ENCODE measurements around the gene MANSC1. TPM values are rescaled to one million over a fixed set of nuclear protein-coding genes. Genes with fewer than 3 reads are reported as not detected.

Gene MANSC1
- total and polyA plus RNA-seq, 2 of the 13 experiments (the other 11 are each of a cell fraction or from before 2014, with no cell fraction given), result 1.9 to 4.2 TPM

DNA sequence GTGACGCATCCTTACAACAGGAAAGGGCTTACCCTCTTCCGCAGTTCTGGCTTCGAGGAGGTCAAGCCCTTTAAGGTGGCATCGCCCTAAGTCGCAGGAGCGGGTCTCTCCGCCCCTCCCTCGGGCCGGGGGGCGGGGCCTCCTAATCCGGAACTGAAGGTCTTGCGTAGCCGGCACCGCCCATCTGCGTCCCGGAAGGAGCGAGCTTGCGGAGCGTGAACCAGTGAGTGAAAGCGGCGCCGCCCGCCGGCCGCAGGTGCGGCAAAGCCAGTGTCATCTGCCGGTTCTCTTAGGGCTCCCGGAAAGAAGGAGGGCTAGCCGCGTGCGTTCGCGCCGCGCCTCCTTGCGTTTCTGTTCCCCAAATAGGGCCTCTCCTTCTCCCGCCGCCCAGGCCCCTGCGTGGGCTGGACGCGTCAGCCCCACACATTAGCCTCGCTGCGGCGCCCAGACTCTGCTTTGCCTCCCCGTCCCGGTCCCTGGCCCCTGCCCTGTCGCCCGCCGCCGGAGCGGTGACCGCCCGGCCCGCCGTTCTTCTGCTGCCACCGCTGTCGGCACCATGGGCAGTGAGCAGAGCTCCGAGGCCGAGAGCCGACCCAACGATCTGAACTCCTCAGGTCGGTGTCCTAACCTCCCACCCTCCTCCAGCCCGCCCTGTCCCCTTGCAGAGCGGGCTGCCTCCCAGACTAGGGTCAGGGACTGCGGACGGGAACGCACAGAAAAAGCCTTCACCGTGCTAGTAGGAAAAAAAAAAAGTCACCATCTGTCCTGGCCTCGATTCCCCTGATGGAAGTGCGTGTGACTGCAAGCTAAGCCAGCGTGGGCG lies 7.1 kb upstream of the MANSC1 start, which contains the start of gene BORCS5 (continued):
- TF ChIP-seq IRX3 (CRISPR knock-in tag; IDR thresholded peaks at IDR 0.05; ENCODE audit: borderline replicate concordance, low read depth) (0 out of 2 replicates have a peak, but pooled peaks have one; percentile 37), PRMT3 (CRISPR knock-in tag; IDR thresholded peaks at IDR 0.05; ENCODE audit: borderline replicate concordance, low read depth) (no peak), KDM5A (IDR thresholded peaks at IDR 0.05; ENCODE audit: borderline replicate concordance, low read length) (no peak), ZNF557 (CRISPR knock-in tag; IDR thresholded peaks at IDR 0.05) (no peak), STAT5B (CRISPR knock-in tag; IDR thresholded peaks at IDR 0.05) (no peak), ZSCAN20 (CRISPR knock-in tag; IDR thresholded peaks at IDR 0.05; ENCODE audit: borderline replicate concordance) (no peak), NAIF1 (CRISPR knock-in tag; IDR thresholded peaks at IDR 0.05; ENCODE audit: borderline replicate concordance) (no peak), KMT2B (CRISPR knock-in tag; IDR thresholded peaks at IDR 0.05) (peak; percentile 89), JARID2 (CRISPR knock-in tag; IDR thresholded peaks at IDR 0.05; ENCODE audit: insufficient replicate concordance) (no peak), ARNT2 (CRISPR knock-in tag; IDR thresholded peaks at IDR 0.05; ENCODE audit: low read depth) (peak; percentile 92), ZNF234 (CRISPR knock-in tag; conservative IDR thresholded peaks at IDR 0.05) (no peak; the same call in 1 of the 2 replicates), ZNF644 (CRISPR knock-in tag; IDR thresholded peaks at IDR 0.05; ENCODE audit: low read depth) (no peak), TBX2 (CRISPR knock-in tag; IDR thresholded peaks at IDR 0.05; ENCODE audit: borderline replicate concordance) (peak; percentile 95), ZNF224 (CRISPR knock-in tag; IDR thresholded peaks at IDR 0.05) (no peak), ZNF274 (CRISPR knock-in tag; IDR thresholded peaks at IDR 0.05) (no peak), ZIK1 (CRISPR knock-in tag; IDR thresholded peaks at IDR 0.05; ENCODE audit: borderline replicate concordance, low read depth) (peak; percentile 40; the same call in 1 of the 2 replicates), DNMT1 (CRISPR knock-in tag; IDR thresholded peaks at IDR 0.05) (no peak), KAT7 (CRISPR knock-in tag; IDR thresholded peaks at IDR 0.05; ENCODE audit: borderline replicate concordance) (peak; percentile 88; the same call in 1 of the 2 replicates), TMF1 (CRISPR knock-in tag; IDR thresholded peaks at IDR 0.05; ENCODE audit: low read depth) (no peak; the same call in 1 of the 2 replicates), PREB (CRISPR knock-in tag; IDR thresholded peaks at IDR 0.05) (no peak), RFX1 (IDR thresholded peaks at IDR 0.05) (no peak), LCORL (IDR thresholded peaks at IDR 0.05) (no peak), LCORL (CRISPR knock-in tag; IDR thresholded peaks at IDR 0.05) (peak; percentile 44; the same call in 1 of the 2 replicates), CEBPB (IDR thresholded peaks at IDR 0.05; ENCODE audit: borderline replicate concordance, low read depth, low read length) (peak; percentile 60; the same call in 1 of the 2 replicates)
- TF ChIP-seq, protein P1, sequence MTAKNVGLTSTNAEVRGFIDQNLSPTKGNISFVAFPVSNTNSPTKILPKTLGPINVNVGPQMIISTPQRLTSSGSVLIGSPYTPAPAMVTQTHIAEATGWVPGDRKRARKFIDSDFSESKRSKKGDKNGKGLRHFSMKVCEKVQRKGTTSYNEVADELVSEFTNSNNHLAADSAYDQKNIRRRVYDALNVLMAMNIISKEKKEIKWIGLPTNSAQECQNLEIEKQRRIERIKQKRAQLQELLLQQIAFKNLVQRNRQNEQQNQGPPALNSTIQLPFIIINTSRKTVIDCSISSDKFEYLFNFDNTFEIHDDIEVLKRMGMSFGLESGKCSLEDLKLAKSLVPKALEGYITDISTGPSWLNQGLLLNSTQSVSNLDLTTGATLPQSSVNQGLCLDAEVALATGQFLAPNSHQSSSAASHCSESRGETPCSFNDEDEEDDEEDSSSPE (CRISPR knock-in tag; IDR thresholded peaks at IDR 0.05), result peak; percentile 74
- TF ChIP-seq, protein P2, sequence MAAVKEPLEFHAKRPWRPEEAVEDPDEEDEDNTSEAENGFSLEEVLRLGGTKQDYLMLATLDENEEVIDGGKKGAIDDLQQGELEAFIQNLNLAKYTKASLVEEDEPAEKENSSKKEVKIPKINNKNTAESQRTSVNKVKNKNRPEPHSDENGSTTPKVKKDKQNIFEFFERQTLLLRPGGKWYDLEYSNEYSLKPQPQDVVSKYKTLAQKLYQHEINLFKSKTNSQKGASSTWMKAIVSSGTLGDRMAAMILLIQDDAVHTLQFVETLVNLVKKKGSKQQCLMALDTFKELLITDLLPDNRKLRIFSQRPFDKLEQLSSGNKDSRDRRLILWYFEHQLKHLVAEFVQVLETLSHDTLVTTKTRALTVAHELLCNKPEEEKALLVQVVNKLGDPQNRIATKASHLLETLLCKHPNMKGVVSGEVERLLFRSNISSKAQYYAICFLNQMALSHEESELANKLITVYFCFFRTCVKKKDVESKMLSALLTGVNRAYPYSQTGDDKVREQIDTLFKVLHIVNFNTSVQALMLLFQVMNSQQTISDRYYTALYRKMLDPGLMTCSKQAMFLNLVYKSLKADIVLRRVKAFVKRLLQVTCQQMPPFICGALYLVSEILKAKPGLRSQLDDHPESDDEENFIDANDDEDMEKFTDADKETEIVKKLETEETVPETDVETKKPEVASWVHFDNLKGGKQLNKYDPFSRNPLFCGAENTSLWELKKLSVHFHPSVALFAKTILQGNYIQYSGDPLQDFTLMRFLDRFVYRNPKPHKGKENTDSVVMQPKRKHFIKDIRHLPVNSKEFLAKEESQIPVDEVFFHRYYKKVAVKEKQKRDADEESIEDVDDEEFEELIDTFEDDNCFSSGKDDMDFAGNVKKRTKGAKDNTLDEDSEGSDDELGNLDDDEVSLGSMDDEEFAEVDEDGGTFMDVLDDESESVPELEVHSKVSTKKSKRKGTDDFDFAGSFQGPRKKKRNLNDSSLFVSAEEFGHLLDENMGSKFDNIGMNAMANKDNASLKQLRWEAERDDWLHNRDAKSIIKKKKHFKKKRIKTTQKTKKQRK (IDR thresholded peaks at IDR 0.05; ENCODE audit: low read length), result no peak

All from HepG2 (cell line).